Neutrophil (primary cell): ENCODE results near the gene ANTKMT.

Experiments
- H3K27ac ChIP-seq: fragments of 200-600 bp; sonication (generic); 2 replicates; pipeline ENCODE4 v1.5.1; 2016; ENCODE audit warnings: mild to moderate bottlenecking, moderate library complexity
- H3K27me3 ChIP-seq: fragments of 200-600 bp; sonication (generic); 2 replicates; pipeline ENCODE4 v1.6.0; 2016; ENCODE audit warnings: mild to moderate bottlenecking
- H3K36me3 ChIP-seq: fragments of 200-600 bp; sonication (generic); 2 replicates; pipeline ENCODE4 v1.5.1; 2017
- H3K4me1 ChIP-seq, 2 experiments: fragments of 200-600 bp in 1 of 2; sonication (generic) in 1 of 2; 1 replicate in 1 of 2; 2 replicates in 1 of 2; pipeline versions ENCODE4 v1.5.1 to v1.6.1; 2013 to 2016; ENCODE audit warnings: low read depth in 1 of 2, low read length in 1 of 2, mild to moderate bottlenecking in 1 of 2, moderate library complexity in 1 of 2; ENCODE audit not compliant: control insufficient read depth in 1 of 2, insufficient read depth in 1 of 2
- H3K4me3 ChIP-seq, 2 experiments: fragments of 200-600 bp in 1 of 2; sonication (generic) in 1 of 2; 1 replicate in 1 of 2; 2 replicates in 1 of 2; pipeline ENCODE4 v1.5.1; 2013 to 2016; ENCODE audit warnings: low read depth in 1 of 2, low read length in 1 of 2, mild to moderate bottlenecking in 1 of 2, moderate library complexity in 1 of 2
- H3K9me3 ChIP-seq: fragments of 200-600 bp; sonication (generic); 2 replicates; pipeline ENCODE4 v1.5.1; 2016
- CTCF ChIP-seq: fragments of 200-600 bp; sonication (generic); IDR thresholded peaks from 2 replicates; pipeline ENCODE4 v1.5.1; 2016; ENCODE audit warnings: antibody characterized with exemption

Gene ANTKMT, protein sequence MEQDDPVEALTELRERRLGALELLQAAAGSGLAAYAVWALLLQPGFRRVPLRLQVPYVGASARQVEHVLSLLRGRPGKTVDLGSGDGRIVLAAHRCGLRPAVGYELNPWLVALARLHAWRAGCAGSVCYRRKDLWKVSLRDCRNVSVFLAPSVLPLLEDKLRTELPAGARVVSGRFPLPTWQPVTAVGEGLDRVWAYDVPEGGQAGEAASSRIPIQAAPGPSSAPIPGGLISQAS

GRCh38 chr16:720990-721764, at the start of gene ANTKMT:
Gene ANTKMT (plus strand): TSS chr16:721146. CDS start chr16:721275, 129 bp downstream.
- Histone ChIP-seq H3K4me3 (peak within 1 kb of the TSS; percentile 76 to 78), H3K27ac (peak within 1 kb of the TSS; percentile 69), H3K9me3 (no peaks in the 10 kb centered on the region), H3K4me1 (peaks cover 19 to 23% of the 10 kb centered on the region in 2 experiments), H3K27me3 (peaks cover 68% of the 10 kb centered on the region), H3K36me3 (no peaks in the 10 kb centered on the region)
- peak; percentile 27 for TF ChIP-seq CTCF

GRCh38 chr16:671353-672131, 49.4 kb upstream of the ANTKMT start:
- no peak for TF ChIP-seq CTCF
- Histone ChIP-seq H3K27ac (no peak overlapping the region), H3K4me1 (peaks cover 18 to 38% of the 10 kb centered on the region in 2 experiments)

DNA sequence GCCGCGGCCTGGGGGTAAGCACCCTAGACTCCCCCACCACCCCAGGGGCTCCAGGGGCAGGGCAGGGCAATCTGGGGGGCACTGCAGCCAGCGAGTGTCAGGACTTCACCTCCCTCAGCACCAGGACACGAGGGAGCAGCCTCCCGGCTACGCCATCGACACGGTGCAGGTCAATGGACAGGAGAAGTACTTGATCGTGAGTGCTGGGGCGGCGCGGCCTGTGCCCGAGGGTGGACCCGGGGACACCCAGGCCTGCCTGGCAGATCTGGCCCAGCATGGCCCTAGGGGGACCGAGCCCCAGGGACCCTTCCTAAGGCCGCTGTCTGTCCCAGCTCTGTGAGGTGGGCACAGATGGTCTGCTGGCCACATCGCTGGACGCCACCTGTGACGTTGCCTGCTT, 48.6 kb upstream of the ANTKMT start:
- peaks cover 24 to 45% of the 10 kb centered on the region in 2 experiments for H3K4me1 ChIP-seq
- TF ChIP-seq CTCF = no peak
- peaks cover 34% of the 10 kb centered on the region for H3K27me3 ChIP-seq
- H3K36me3 ChIP-seq = peaks cover 56% of the 10 kb centered on the region
- no peaks in the 10 kb centered on the region for H3K9me3 ChIP-seq
- no peak overlapping the region for H3K27ac ChIP-seq
- no peak overlapping the region for H3K4me3 ChIP-seq

More at GRCh38 chr16:671353-672131, 49.4 kb upstream of the ANTKMT start:
- Histone ChIP-seq H3K9me3 (no peaks in the 10 kb centered on the region), H3K36me3 (peaks cover 56% of the 10 kb centered on the region), H3K4me3 (no peak overlapping the region), H3K27me3 (peaks cover 26% of the 10 kb centered on the region)

DNA sequence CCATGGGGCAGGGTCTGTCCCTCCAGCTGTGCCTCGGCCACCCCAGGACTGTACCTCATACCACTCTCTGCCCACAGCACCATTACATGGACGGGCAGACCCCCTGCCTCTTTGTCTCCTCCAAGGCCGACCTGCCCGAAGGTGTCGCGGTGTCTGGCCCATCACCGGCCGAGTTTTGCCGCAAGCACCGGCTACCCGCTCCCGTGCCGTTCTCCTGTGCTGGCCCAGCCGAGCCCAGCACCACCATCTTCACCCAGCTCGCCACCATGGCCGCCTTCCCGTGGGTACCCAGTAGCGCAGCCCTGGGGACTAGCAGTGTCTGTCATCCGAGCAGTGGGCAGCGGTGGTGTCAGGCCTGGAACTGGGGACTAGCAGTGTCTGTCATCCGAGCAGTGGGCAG, 48.1 kb upstream of the ANTKMT start:
- Histone ChIP-seq H3K4me3 (no peak overlapping the region), H3K36me3 (peaks cover 56% of the 10 kb centered on the region), H3K4me1 (peaks cover 23 to 45% of the 10 kb centered on the region in 2 experiments), H3K27ac (no peak overlapping the region), H3K27me3 (peaks cover 39% of the 10 kb centered on the region), H3K9me3 (no peaks in the 10 kb centered on the region)
- TF ChIP-seq CTCF = no peak

DNA sequence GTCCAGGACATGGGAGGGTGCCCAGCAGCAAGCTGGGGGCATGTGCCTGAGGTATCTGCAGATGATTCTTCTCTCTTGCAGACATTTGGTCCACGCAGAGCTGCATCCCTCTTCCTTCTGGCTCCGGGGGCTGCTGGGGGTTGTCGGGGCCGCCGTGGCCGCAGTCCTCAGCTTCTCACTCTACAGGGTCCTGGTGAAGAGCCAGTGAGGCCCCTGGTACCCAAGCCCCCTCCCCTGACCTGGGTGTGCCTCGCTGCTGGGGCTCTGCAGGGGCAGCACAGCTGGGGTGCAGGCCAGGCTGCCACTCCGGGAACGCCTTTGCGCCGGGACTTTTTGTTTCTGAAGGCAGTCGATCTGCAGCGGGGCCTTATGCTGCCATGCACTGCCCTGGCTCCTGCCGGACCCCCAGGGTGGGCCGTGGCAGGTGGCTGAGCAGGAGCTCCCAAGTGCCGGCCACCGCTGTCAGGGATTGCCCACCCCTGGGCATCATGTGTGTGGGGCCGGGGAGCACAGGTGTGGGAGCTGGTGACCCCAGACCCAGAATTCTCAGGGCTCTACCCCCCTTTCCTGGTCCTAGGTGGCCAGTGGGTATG, 47.5 kb upstream of the ANTKMT start:
- Histone ChIP-seq H3K36me3 (peaks cover 56% of the 10 kb centered on the region), H3K9me3 (no peaks in the 10 kb centered on the region), H3K27me3 (peaks cover 44% of the 10 kb centered on the region), H3K4me3 (no peak overlapping the region), H3K27ac (no peak overlapping the region), H3K4me1 (peaks cover 19 to 39% of the 10 kb centered on the region in 2 experiments)
- no peak for TF ChIP-seq CTCF
